HG03442 (cell line): ENCODE data around the gene SPOCK2.

Source experiments
- ATAC-seq: cut with Tn5 transposase; IDR thresholded peaks from one replicate; pipeline ENCODE4 v1.9.1; 2021; ENCODE audit warnings: mild to moderate bottlenecking, moderate library complexity; ENCODE audit not compliant: unreplicated experiment

SPOCK2 gene

DNA sequence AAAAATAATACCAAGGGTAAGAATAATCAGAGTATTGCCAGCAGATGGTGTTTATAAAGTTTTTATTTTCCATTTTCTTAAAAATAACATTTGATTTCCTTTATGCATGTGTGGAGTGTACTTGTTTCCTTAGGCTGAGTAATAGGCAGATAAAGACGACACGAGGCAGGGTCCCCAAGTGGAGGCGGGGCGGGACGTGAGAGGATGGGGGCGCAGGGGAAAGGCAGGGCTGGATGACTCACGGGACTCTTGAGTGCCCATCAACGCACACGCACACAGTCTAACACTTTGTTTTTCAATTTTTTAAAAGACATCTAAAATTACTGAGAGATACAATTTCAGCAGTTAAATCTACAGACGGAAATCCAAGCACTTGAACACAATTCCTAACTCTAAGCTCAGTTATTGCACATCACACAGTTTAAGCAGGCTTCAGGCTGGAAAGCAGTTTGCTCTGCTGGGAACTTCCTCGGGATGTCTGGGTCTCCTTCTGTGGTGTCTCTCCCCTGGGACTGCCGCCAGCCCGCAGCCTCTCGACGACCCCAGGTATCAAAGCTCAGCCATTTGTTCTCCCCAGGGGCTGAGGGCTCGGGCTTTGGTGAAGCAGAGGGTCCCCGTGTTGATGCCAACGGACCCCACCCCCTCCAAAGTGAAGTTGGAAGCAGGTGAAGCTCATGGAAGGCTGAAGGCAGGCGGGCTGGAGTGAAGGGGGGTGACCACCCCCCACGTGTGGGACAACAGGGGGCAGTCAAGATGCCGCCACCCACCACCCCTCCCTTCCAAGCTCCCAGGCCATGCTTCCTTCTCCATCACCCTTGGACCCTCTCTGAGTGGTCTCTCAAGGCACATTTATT lies 29.1 kb downstream of the SPOCK2 start:
- no peak for ATAC-seq

GRCh38 chr10:72058347-72058898 lies 29.9 kb downstream of the SPOCK2 start:
- no peak for ATAC-seq

GRCh38 chr10:72056932-72057751 lies 31.2 kb downstream of the SPOCK2 start:
- no peak for ATAC-seq

- no peak for ATAC-seq
Observed at GRCh38 chr10:72056113-72056512, 32.2 kb downstream of the SPOCK2 start.

DNA sequence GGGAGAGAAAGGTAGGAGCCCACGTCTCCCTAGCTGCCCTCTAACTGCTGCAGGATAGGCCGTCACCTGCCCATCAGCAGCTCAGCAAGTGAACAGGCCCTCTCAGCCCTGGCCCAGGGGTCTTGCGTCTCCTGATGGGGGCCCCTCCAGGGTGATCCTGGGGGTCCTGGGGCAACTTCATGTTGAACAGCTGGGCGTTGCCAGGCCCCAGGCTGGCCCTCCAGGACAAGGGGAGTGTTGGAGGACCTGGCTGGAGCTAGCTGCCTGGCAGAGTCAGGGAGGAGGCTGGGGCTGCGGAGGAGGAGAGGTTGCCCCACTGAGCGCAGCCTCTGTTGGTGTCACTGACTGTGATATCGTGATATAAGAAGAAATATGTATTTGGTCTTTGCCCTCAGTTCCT lies 34.7 kb downstream of the SPOCK2 start:
- no peak for ATAC-seq

- ATAC-seq, result no peak
Observed at GRCh38 chr10:72050873-72051272, 37.5 kb downstream of the SPOCK2 start.

GRCh38 chr10:72049969-72050781 lies 38.2 kb downstream of the SPOCK2 start:
- no peak for ATAC-seq

DNA sequence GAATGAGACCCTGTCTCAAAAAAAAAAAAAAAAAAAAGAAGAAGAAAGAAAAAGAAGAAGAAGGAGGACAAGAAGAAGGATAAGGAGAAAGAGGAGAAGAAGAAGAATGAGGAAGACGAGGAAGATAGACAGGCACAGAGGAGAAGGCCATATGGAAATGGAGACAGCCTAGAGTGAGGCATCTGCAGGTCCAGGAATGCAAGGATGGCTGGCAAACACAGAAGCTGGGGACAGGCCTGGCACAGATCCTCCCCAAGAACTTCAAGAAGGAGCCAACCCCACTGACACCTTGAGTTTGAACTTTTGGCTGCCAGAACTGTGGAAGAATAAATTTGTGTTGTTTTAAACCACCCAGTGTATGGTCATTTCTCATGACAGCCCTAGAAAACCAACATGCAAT lies 38.9 kb downstream of the SPOCK2 start:
- ATAC-seq, result no peak

DNA sequence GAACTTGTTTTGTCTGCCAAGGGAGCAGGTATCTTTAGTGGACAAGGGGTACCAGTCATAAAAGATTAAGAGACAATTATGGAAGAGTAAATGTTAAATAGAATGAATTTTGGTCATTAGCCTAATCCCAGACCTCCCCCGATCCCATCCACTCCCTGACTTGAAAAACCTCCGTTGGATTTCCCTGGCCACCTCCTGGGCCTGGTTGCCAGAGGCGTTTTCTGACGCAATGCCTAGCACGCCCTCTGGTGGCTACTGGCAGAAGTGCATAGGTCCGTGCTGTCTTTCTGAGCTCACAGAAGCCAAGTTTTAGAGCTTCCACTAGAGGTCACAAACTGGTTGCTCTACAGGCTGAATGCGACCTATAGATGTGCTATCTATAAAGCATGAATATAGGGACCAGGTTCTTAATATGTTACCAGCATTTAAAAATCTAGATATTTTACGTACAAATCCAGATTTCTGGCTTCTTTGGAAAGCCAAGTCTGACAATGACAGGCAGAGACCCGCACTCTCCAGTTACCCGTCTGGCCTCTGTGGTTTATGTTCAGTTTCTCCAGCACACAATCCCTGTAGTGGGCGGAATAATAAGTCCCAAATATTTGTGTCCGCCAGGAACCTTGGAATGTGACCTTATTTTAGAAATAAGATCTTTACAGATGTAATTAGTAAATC lies 39.8 kb downstream of the SPOCK2 start:
- peak; percentile 68 for ATAC-seq

DNA sequence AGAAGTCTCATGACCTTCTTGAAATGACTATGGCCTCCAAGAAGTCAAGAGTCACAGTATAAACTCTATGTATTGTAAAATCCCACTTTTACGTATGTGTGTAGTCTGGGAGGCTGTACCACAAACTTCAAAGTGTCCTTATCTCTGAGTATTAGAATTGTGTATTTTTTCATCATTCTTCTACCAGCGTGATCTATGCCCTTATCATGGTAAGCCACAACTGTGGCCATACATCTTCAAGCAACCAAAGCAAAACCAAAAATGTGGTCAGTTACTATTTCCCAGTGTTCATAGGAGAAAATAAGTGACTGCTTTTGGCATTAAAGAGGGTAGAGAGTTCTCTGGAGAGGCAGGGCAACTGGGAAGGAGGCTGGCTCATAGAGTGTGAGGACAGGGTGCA lies 42.8 kb downstream of the SPOCK2 start:
- ATAC-seq, result no peak

DNA sequence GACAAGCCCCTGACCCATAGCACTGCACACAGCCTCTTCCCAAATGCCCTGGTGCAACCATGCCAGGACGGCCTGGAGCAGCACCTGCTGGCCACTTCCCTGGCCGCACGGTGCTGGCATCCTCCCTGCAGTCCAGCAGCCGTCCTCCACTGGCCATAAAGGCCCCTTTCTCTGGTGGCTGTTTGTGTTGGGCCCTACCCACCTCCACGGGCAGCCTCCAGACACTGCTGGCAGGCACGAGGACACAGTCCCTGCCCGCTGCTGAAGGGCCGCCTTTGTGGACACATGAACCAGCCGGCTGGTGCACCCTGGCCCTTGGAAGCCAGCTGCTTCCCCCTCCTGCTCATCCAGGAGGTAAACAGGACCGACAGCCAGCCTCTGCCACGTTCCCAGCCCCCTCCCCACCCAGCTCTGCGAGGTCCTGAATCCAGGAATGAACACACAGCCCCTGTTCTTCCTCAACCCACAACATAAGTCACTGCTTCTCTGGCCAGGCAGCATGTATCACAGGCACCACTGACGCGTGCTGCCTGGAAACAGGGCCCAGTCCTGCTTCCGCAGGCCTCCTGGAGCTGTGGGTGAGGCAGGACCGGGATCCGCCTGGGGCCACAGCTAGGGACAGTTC lies 43.8 kb downstream of the SPOCK2 start:
- ATAC-seq, result no peak

GRCh38 chr10:72043016-72043834 lies 45.1 kb downstream of the SPOCK2 start:
- no peak for ATAC-seq

DNA sequence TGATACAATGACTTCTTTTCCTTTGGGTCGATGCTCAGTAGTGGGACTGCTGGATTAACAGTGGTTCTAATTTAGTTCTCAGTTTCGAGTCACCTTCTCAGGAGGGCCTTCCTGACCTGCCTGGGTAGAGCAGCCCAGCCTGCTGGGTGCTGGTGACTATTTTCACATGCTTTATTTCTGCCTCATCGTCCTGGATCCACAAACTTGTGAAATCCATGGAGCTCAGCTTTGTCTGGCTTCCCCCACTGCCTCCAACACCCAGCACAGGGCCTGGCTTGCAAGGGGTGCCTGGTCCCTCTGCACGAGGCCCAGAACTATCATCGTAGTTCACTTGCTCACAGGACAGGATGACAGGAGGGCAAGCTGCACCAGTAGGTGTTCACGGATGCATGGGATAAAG lies 46.9 kb downstream of the SPOCK2 start:
- ATAC-seq, result no peak

- ATAC-seq, result no peak
Observed at GRCh38 chr10:72039377-72039776, 49.0 kb downstream of the SPOCK2 start.

GRCh38 chr10:72038458-72039001 lies 49.8 kb downstream of the SPOCK2 start:
- ATAC-seq, result no peak

DNA sequence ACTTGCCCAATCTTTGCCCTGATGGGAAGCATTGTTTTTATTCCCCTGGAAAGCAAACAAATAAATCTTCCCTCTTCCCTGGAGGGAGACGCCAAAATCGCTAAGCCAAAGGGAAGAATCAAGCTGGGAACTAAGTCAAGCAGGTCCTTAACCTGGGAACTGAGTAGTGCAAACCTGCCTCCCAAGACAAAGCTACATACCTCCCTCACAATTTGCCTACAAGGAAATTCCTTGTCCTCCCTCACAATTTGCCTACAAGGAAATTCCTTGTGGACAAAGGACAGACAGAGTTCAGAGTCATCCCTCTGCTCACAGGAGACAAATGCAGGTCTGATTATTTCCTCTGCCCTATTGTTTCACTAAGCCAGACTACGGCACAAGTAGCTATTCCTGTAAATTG lies 50.5 kb downstream of the SPOCK2 start:
- ATAC-seq, result no peak

DNA sequence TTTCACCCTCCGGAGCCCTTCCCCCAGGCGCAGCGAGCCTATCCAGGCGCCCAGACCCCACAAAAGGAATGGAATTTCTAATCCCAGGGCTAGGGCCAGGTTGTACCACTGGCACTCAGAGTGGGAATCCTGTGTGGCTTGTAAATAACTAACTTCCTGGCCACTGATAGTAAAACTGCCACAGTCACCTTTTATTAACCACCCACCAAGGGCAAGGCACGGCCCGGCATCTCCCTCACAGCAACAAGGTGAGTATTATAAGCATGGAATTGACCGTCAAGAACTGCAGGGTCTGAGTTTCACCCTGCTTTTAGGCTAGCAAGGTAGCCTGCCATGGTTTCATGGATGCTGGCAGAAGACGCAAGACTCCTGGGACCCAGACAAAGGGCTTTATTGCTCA lies 51.1 kb downstream of the SPOCK2 start:
- no peak for ATAC-seq

GRCh38 chr10:72035252-72035887 lies 53.0 kb downstream of the SPOCK2 start:
- ATAC-seq, result no peak
